Nephron progenitor cell (in vitro differentiated cells): ENCODE measurements around the gene SLC16A9.
A peak's percentile ranks its signal among the peaks of the same experiment; 100 is the strongest.
"Not testable (repeated sequence)": the region's sequence is repeated elsewhere in the genome, so short reads cannot be mapped to it uniquely, and the experiment has no call there.

Source experiments
- DNase-seq: peaks from one replicate; pipeline ENCODE4 v3.0.0; 2021
- H3K27ac Mint-ChIP-seq: 2 replicates; pipeline ENCODE4 v1.8.0; 2021; ENCODE audit warnings: mild to moderate bottlenecking, moderate library complexity, mixed read lengths
- H3K27me3 Mint-ChIP-seq: 2 replicates; pipeline ENCODE4 v1.8.0; 2021; ENCODE audit warnings: mild to moderate bottlenecking, low read depth, mixed read lengths; ENCODE audit not compliant: poor library complexity
- H3K36me3 Mint-ChIP-seq: 2 replicates; pipeline ENCODE4 v1.8.0; 2021; ENCODE audit warnings: low read depth, mixed read lengths
- H3K4me1 Mint-ChIP-seq: 2 replicates; pipeline ENCODE4 v1.8.0; 2021; ENCODE audit warnings: mixed read lengths
- H3K4me3 Mint-ChIP-seq: 2 replicates; pipeline ENCODE4 v1.8.0; 2021; ENCODE audit warnings: mild to moderate bottlenecking, moderate library complexity, mixed read lengths
- H3K9me3 Mint-ChIP-seq: 2 replicates; pipeline ENCODE4 v1.8.0; 2021; ENCODE audit warnings: mild to moderate bottlenecking, moderate library complexity, mixed read lengths
- TF ChIP-seq, protein P1 (sequence below): fragments of 200-600 bp; sonication (generic); IDR thresholded peaks from 2 replicates; pipeline ENCODE4 v1.5.0; 2021; ENCODE audit warnings: antibody characterized with exemption

The SLC16A9 gene

DNA sequence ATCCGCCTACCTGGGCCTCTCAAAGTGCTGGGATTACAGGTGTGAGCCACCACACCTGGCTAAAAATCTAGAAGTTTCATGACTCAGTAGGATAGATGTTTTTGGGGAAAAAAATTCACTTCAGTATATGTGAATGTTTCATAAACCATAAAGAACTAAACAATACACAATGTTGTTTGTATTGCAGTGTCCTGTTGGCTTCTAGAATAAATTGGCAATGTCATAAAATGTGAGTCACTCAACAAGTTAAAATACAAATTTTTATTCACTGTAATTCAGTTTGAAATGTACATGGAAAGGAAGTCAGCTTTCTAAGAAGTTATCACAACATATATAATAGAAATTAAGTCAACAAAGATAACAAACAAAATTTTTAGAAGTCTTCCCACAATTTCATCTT, 27.1 kb upstream of the SLC16A9 start:
- TF ChIP-seq, protein P1, sequence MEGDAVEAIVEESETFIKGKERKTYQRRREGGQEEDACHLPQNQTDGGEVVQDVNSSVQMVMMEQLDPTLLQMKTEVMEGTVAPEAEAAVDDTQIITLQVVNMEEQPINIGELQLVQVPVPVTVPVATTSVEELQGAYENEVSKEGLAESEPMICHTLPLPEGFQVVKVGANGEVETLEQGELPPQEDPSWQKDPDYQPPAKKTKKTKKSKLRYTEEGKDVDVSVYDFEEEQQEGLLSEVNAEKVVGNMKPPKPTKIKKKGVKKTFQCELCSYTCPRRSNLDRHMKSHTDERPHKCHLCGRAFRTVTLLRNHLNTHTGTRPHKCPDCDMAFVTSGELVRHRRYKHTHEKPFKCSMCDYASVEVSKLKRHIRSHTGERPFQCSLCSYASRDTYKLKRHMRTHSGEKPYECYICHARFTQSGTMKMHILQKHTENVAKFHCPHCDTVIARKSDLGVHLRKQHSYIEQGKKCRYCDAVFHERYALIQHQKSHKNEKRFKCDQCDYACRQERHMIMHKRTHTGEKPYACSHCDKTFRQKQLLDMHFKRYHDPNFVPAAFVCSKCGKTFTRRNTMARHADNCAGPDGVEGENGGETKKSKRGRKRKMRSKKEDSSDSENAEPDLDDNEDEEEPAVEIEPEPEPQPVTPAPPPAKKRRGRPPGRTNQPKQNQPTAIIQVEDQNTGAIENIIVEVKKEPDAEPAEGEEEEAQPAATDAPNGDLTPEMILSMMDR: no peak
- Mint-ChIP-seq H3K36me3 (no peaks in the 10 kb centered on the region), H3K4me3 (no peak overlapping the region), H3K4me1 (no peaks in the 10 kb centered on the region), H3K27me3 (peaks cover 7% of the 10 kb centered on the region), H3K9me3 (no peaks in the 10 kb centered on the region), H3K27ac (no peak overlapping the region)
- no peak for DNase-seq

DNA sequence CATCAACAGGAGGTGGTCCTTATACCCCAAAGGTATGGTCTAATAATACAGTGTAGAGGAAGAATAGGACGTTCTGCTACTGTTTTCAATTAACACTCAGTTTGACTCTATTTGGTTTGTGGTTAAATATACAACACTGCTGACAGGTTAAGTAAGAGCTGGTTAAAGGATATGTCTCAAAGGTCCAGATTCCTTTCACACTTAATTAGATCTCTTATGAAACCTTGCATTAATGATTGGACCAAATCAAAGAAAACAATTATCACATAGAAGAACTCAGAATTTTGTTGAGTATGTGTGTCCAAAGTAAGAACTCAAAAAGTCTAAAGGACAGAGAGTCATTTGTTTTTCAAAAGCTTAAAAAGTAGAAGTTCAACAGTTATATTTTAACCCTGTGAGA, 25.6 kb upstream of the SLC16A9 start:
- H3K27me3 Mint-ChIP-seq: peaks cover 7% of the 10 kb centered on the region

DNA sequence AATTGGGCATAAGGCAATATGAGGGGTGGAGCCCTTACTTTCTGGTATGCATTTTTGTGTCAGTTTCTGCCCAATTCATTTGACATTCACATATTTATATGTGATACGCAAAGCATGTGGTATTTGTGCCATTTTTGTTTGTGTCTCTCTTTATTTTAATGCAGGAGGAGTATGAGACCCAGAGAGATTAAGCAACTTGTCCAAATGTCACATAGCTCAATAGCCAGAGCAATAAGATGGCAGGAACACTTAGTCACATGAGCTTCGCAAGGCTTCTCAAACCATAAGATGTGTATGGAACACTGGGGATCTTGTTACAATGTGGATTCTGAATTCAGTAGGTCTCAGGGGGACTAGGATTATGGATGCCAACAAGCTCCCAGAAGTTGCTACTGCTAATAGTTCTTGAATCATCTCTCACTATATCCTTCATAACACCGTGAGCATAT, 24.4 kb upstream of the SLC16A9 start:
- Mint-ChIP-seq H3K36me3 (no peaks in the 10 kb centered on the region), H3K4me3 (no peak overlapping the region), H3K9me3 (no peaks in the 10 kb centered on the region), H3K27me3 (peaks cover 7% of the 10 kb centered on the region), H3K4me1 (no peaks in the 10 kb centered on the region), H3K27ac (no peak overlapping the region)
- DNase-seq: no peak
- TF ChIP-seq, protein P1: no peak

More for the DNA sequence above, 25.6 kb upstream of the SLC16A9 start:
- H3K9me3 Mint-ChIP-seq: no peaks in the 10 kb centered on the region
- no peaks in the 10 kb centered on the region for H3K4me1 Mint-ChIP-seq
- TF ChIP-seq, protein P1: no peak
- no peak overlapping the region for H3K27ac Mint-ChIP-seq
- DNase-seq: no peak
- H3K36me3 Mint-ChIP-seq: no peaks in the 10 kb centered on the region
- H3K4me3 Mint-ChIP-seq: no peak overlapping the region

DNA sequence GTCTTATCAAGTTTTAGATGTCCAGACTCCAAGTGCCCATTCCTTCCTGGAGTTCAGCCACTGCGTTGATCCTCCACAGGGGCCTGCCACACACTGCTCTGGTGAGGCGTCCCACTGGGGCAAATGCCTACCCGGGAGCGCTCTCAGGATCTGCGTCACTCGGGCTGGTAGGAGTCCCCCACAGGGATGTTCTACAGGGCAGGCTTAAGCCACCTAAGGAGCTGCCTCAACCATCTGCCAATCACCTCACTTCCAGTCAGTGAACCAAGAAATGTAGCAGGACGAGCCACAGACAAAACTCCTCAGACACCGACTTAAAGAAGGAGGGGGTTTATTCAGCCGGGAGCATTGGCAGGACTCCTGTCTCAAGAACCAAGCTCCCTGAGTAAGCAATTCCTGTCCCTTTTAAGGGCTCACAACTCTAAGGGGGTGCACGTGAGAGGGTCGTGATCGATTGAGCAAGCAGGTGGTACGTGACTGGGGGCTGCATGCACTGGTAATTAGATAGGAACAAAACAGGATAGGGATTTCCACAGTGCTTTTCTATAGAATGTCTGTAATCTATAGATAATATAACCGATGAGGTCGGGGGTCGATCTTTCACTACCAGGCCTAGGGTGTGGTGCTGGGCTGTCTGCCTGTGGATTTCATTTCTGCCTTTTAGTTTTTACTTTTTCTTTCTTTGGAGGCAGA, 23.8 kb upstream of the SLC16A9 start:
- H3K27me3 Mint-ChIP-seq: peaks cover 11% of the 10 kb centered on the region
- H3K4me3 Mint-ChIP-seq, H3K27ac Mint-ChIP-seq, DNase-seq, H3K9me3 Mint-ChIP-seq, H3K36me3 Mint-ChIP-seq, H3K4me1 Mint-ChIP-seq: not testable (repeated sequence)

DNA sequence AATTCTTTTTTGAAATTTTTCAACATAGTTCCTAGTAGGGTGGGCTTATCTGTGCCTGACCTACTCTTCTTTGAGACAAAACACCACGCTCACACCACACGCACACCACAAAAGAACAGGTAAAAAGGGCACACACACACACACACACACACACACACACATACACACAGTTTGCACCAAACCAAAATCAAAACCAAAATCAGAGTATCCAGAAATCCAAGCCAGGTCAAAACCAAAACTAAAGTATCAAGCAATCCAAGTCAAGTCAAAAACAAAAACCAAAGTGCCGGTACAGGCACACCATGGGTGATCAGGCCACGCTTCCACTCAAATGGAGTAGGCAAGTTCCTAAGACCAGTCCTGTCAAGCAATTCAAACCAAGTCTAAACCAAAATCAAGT, 23.2 kb upstream of the SLC16A9 start:
- H3K4me3 Mint-ChIP-seq, H3K36me3 Mint-ChIP-seq, H3K4me1 Mint-ChIP-seq, H3K9me3 Mint-ChIP-seq, DNase-seq: not testable (repeated sequence)
- Mint-ChIP-seq H3K27ac (peak overlapping the region; percentile 1), H3K27me3 (peaks cover 11% of the 10 kb centered on the region)

DNA sequence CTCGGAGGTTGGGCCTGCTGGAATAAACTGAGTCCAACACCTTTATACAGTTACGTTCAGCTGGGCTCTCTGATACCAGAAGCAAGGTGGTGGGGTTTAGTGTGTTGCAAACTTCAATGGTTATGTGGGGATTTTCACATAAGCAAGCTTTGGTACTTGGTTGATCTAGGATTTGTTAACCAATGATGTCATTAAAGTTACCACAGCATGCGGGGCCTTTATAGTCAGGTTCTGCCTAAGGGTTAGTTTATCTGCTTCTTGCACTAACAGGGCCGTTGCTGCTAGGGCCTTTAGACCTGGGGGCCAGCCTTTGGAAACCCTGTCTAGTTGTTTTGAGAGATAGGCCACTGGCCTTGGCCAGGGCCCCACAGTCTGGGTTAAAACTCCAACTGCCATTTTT, 19.5 kb upstream of the SLC16A9 start:
- H3K27me3 Mint-ChIP-seq: peaks cover 10% of the 10 kb centered on the region
- not testable (repeated sequence) for H3K27ac Mint-ChIP-seq, H3K4me1 Mint-ChIP-seq, H3K4me3 Mint-ChIP-seq, DNase-seq, H3K9me3 Mint-ChIP-seq, H3K36me3 Mint-ChIP-seq

DNA sequence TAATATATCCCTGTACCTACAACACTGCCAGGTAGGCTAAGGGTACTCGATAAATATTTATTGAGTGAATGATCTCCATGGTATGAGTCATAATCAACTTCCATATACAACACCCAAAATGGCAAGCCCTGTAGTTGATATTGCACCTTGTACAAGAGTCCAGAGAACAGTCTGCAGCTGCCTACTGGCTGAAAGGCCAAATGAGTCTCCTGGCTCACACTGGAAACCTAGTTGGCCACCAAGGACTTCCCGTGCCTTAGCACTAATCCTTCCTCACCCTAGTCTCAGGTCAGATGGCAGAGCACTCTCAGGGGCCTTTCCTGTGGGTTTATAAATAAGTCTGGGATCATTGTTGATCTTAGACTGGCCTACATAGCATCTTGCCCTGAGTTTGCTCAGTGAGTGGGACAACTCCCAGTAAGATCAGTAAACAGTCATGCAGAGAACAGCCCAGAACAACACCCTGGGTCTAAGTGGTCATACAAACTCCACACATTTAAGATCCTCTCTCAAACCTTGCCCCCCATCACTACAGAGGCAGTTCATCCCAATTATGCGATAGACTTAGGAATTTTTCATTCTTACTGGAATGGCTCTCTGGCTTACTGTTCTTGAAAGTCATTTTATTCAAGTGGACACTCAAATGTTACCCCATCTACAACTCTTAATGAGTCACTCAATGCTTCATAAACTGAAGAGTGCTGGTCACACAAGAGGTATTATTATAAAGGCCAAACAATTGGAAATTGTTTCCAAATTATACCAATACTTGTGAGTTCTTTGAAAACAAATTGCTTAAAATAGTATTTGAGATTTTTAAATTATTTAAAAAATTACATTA, 14.7 kb upstream of the SLC16A9 start:
- no peak for DNase-seq
- Mint-ChIP-seq H3K4me1 (no peaks in the 10 kb centered on the region), H3K4me3 (no peak overlapping the region), H3K27ac (no peak overlapping the region), H3K36me3 (no peaks in the 10 kb centered on the region), H3K9me3 (peaks cover 18% of the 10 kb centered on the region), H3K27me3 (peaks cover 10% of the 10 kb centered on the region)
- TF ChIP-seq, protein P1: no peak
